Effector CD8-positive, alpha-beta T cell (primary cell): Measurements from ENCODE around the gene POC5.

Source experiments
- DNase-seq: peaks from one replicate; lab custom pipeline; 2025; lab: John Stamatoyannopoulos, UW

POC5 gene

DNA sequence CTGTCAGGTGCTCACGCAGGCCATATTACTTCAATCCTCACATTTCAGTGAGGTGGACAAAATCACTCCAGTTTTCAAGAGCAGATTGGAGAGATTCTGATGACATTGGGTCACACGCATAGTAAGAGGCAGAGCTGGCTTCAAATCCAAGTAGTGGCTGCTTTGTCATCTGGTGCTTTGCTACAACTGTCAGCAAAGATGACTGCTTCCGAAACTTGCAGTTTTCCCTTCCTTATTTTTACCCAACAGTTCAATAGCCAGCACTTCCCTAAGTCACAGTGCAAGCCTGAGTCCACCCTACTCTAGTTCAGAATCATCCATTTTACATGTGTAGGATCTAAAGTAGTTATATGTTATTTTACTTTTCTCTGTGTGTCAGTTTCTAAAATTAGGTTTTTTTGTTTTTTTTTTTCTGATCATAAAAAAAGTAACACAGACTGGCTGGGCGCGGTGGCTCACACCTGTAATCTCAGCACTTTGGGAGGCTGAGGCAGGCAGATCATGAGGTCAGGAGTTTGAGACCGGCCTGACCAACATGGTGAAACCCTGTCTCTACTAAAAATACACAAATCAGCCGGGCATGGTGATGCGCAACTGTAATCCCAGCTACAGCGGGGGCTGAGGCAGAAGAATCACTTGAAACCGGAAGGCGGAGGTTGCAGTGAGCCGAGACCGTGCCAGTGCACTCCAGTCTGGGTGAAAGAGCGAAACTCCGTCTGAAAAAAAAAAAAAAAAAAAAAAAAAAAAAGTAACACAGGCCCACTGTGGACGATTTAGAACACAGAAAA, 56.4 kb downstream of the POC5 start:
- no peak for DNase-seq

DNA sequence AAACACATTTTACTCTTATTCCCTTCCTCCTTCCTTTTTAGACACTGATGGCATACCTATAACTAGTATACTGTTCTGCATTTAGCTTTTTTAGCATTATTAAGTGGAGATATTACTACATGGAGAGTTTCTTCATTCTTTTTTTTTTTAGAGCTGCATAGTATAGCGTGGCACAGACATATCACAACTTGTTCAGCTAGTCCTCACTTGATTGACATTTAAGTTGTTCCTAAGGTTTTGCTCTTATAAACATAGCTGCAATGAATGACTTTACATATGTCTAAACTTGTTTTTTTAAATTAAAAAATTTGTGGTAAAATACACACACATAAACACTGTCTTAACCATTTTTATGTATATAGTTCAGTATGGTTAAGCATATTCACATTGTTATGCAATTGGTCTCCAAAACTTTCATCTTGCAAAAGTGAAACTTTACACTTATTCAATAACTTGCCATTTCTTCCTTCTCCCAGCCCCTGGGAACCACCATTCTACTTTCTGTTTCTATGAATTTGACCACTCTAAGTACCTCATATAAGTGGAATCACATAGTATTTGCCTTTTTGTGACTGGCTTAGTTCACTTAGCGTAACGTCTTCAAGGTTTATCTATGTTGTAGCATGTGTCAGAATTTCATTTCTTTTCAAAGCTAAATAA, 57.3 kb downstream of the POC5 start:
- DNase-seq, result no peak

DNA sequence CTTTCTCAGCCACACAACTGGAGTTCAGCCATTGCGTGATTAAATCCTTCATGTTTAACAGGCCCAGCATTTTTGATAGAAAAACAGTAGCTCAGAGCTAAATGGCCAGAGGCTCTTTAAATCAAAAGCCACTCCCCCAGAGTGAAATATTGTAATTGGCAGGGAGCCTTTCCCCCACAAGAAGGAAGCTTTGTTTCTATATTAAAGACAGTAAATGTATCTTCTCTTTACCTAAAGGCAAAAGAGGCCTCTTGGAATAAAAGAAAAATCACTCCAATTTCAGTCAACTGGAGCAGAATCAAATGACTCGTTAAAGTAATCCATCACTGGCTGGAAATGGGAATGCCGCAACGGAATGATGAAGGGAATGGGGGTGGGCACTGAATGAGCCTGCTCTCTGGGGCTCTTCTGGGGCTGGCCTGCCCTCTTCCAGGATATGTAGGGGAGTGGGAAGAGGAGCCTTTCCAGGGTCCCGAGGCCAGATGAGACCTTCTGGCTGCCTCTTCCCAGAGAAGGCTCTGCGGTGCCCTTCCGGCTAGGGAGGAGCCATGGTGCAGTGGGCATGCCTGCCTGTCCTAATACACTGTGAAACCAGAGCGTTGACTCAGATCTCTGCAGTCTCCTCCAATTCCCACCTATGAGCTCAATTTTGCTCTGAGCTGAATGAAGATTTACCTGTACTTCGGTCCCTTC, 60.8 kb downstream of the POC5 start:
- no peak for DNase-seq

DNA sequence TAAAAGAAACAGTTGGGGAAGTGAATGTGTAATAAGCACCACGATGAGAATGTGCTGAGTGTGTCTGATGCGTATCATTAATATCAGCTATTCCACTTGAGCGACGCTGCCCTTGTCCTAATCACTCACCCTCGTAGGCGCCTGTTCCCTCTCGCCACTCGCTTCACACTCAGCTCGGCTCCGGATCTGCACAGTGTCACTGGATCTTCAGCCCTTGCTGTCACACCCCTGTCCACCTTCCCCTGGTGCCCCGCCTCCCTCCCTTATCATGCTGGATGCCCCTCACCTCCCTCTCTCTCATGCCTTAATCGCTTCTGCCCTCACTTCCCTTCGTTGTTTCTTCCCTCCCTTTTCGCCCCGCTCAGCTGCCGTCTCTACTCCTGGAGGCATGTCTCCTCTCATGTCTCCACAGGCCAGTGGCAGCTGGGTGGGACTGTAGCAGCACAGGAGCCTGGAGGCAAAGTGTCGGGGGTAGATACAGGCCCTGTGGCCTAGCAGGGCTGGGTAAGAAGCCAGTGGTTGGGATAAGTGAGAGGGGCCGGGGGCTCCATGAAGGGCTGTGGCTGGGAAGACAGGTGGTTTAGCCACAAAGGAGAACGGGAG, 62.4 kb downstream of the POC5 start:
- no peak for DNase-seq

DNA sequence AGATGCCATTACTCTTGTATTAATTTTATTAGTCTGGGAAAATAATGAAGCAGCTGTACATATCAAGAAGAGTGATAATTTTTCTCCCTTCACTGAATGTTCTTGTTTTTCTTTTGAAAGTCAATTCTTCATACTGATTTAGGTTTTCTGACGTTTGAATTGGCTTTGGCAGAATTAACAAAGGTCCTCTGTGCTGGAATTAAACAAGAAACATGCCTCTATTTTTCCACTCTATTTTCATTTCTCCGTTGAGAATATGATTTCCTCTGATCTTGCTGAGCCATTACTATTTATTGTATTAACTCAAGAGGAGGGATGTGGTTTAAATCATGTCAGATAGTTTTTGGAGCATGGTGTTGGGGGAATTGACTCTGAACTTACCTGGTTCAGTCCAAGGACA, 63.7 kb downstream of the POC5 start:
- no peak for DNase-seq

DNA sequence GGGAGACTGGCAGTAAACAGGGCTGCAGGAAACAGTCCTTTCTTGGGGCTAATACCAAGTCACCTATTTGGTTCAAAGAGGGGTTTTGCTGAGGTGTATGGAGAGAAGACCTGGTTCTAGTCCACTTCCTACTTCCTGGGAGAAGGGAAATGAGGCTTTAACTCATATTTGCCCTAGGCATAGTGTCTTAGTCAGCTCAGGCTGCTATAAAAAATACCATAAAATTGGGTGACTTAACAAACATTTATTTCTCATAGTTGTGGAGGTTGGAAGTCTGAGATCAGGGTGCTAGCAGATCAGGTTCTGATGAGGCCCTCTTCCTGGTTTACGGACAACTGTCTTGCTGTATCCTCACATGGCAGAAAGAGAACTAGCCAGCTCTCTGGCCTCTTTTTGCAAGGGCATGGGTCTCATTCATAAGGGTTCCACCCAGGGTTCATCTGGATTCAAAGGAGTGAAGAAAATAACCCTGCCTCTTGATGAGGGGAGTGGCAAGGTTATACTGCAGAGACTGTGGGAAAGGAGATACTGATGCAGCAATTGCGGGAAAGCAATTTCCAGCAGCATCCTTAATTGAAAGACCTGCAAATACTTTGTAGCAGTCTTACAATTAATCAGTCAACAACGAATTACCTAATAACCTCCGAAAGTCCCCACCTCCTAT, 65.5 kb downstream of the POC5 start:
- DNase-seq, result no peak

DNA sequence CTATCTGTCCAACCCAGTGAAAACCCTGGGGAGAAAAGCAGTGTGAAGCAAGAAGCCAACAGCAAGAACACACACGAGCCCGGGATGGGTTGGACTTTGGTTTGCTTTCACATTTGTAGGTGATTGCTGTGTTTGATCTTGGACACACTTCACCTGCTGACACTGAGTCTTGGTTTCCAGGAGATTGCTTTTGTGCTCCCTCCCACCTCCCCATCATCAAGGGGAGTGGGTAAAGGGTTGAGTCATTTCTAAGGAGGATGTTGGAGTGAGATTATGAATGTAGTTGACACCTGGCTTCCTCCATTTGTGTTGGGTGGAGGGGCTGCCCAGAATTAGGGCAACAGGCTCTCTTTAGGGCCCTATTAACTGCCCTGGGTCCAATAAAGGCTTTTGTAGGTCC, 68.5 kb downstream of the POC5 start:
- no peak for DNase-seq

DNA sequence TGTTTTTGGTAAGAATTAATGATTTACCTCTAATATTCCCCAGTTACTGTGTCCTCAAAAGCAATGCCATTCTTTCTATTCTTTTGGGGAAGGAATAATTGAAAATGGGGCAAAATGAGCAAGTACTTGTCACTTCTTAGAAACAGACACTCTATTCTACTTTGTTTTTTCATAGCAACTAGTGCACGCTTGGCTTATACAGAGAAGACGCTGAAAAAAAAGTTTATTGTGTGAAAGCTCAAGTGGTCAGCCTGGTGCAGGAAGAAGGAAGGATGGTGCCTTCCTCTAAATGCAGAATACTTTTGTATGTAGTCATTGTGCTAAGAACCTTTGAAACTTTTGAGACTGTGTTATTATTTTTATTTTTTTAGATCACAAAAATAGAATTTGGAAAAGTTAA, 76.4 kb downstream of the POC5 start:
- no peak for DNase-seq

DNA sequence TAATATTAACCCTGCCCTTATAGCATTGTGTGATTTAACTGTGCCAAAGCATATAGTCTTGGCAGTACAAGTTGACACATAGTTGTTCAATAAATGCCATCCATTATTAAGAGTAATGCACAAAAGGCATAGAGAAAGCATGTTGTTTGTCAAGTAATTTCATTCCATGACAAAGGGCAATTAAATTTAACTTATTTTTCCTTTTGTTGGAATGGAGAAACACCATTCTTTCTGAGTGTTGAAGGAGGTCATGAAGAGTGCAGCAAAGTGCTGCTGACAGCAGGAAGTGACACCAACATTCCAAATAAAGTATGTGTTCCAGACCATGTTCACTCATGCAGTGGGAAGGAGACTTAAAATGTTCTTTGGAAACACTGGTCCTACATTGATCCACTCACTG, 76.8 kb downstream of the POC5 start:
- DNase-seq, result no peak

DNA sequence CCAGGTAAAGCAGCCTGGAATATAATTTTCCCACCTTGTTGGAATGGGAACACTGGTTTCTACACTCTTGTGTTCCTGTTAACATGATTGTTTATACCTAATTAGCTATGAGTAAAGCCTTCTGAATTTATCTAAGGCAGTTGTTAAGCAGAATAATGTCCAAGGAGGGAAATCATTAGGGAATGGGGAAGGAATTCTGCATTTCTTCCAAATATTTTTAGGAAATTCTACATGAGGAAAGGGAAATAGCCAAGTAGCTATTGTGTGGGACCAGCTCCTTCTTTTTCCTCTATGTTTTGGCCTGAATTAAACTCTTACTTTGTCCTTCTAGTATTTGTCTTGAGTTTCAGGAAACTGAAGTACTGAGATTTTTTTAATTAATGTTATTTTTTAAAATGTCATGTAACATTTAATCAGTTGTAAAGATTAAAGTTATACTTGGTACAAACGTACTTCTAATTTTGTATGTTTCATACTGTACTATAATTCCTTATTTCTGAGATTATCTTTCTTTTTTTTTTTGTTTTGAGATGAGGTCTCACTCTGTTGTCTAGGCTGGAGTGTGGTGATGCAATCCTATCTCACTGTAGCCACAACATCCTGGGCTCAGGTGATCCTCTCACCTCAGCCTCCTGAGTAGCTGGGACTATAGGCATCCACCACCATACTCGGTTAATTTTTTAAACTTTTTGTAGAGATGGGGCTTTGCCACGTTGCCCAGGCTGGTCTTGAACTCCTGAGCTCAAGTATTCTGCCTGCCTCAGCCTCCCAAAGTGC, 77.5 kb downstream of the POC5 start:
- DNase-seq, result no peak

DNA sequence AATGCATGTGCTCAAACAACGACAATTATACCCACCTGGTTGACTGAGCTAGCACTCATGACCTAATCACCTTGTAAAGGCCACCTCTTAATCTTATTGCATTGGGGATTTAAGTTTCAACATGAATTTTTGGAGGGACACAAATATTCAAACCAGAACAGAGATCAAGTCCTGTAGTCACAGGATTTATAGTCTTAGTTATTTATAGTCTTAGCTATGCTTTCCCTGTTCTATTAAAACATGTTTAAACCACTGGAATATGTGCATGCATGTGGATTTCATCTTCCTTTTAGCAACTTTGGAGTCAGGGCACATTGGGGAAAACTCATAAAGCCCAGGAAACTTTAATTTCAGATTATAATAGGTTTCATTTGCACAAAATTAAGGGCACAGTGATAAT, 79.3 kb downstream of the POC5 start:
- DNase-seq, result no peak

DNA sequence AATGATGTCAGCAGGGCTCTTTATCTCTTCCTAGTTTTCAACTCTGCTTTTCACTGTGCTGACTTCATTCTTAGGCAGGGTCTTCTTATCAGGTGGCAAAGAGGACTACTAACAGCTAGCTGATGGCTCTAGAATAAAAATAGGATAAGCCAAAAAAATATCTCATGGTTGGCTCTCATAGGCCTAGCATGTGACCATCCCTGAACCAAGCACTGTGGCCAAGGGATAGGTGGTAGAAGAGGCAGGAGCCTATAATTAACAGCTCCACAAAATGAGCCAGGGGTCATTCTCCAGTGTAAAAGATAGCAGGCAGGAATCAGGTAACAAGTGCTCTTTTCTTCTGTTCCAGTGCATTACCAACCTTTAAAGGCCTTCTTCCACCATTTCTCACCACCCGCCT, 84.9 kb downstream of the POC5 start:
- DNase-seq, result no peak

DNA sequence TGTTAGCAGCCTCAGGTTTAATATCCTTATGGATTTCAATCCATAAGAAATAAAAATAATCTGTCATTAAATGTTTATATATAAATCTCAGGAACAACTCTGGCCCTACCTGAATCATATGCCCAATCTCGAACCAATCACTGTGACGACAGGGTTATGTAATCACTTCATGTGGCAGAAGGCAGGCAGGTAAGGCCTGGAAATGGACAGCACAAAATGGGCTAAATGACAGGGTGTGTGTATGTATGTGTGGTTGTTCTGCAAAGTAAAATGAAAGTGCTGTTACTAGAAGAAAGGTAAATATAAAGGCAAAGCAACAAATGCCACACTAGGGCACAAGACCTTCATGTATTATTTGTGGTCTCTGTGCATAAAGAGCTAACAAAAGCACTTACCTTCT, 86.4 kb downstream of the POC5 start:
- no peak for DNase-seq

DNA sequence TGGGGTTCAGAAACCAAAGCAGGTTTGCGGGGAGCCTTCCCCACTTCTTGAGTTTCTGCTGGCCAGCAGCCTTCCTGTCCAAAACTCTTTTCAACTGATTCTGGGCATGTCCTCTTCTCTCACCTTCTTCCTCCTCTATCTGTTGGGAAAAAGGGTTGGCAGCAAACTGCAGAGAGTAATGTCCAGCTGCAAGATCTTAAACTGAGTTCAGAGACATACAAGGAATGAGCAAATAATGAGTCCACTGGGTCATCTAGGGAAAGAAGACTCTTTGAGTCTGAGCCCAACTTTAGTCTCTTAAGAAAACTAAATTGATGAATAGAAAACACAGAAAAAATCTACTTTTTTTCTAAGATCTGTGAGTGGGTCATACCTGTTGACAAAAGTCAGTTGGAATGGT, 89.4 kb downstream of the POC5 start:
- no peak for DNase-seq

DNA sequence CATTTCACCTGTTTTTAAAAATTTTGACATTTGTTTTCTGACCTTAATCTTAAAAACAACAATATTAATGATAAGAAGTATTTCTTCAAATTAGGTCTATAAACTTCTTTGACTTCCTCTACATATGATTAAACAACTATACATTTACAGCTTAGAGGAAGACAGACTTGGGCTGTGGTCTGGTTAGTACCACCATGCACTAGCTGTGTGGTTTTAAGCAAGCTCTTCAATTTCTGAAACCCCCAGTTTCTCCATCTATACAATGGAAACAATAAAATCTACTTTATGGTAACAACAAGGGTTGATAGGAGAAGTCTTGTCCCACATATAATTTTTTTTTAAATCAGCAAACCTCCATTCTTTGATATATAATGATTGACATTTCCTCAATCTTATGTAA, 90.3 kb downstream of the POC5 start:
- DNase-seq, result no peak
